ENCODE measurements around the gene RERE.

The RERE gene

DNA sequence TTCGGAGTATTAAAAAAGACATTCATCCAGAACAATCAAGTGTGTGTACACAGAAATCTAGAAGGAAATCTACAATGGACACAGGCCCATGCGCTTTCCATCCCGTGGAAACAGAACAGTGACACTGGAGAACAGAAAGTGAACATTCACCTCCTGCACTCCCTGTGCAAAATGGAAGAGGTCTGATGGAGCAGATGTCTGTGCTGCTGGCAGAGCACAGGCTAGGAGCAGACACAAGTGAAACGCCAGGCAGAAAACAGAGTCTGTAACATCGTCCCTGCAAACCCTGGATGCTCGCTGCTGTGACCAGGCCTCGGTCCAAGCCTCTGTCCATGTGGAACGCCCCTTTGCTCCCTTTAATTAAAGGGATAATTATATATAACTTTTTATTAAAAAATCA, 463.4 kb downstream of the RERE start:
- Histone ChIP-seq H3K27ac (ENCODE audit: insufficient read depth, low read depth, low read length, poor library complexity, severe bottlenecking) (no peak overlapping the region), H3K36me3 (ENCODE audit: control insufficient read depth, insufficient read depth, low read length) (peaks cover 39% of the 10 kb centered on the region), H3K4me1 (ENCODE audit: control insufficient read depth, insufficient read depth, low read length) (no peaks in the 10 kb centered on the region), H3K9me3 (ENCODE audit: control insufficient read depth, low read length) (no peaks in the 10 kb centered on the region), H3K4me3 (ENCODE audit: insufficient read depth, low read depth, low read length) (no peak overlapping the region), H3K27me3 (ENCODE audit: control insufficient read depth, insufficient read depth, low read length, poor library complexity, severe bottlenecking) (no peaks in the 10 kb centered on the region)
- WGBS, 2 experiments, result 96 to 98% methylated on average over 7 of the region's 8 CpGs

- Histone ChIP-seq H3K4me3 (ENCODE audit: insufficient read depth, low read depth, low read length) (no peak overlapping the region), H3K27ac (ENCODE audit: insufficient read depth, low read depth, low read length, poor library complexity, severe bottlenecking) (no peak overlapping the region), H3K9me3 (ENCODE audit: control insufficient read depth, low read length) (no peaks in the 10 kb centered on the region), H3K4me1 (ENCODE audit: control insufficient read depth, insufficient read depth, low read length) (no peaks in the 10 kb centered on the region), H3K27me3 (ENCODE audit: control insufficient read depth, insufficient read depth, low read length, poor library complexity, severe bottlenecking) (no peaks in the 10 kb centered on the region), H3K36me3 (ENCODE audit: control insufficient read depth, insufficient read depth, low read length) (peaks cover 31% of the 10 kb centered on the region)
- WGBS, 2 experiments, result 90 to 91% methylated on average over 21 of the region's 21 CpGs
Measured at GRCh38 chr1:8352886-8353785, 464.3 kb downstream of the RERE start.

- Histone ChIP-seq H3K4me1 (ENCODE audit: control insufficient read depth, insufficient read depth, low read length) (no peaks in the 10 kb centered on the region), H3K4me3 (ENCODE audit: insufficient read depth, low read depth, low read length) (no peak overlapping the region), H3K27ac (ENCODE audit: insufficient read depth, low read depth, low read length, poor library complexity, severe bottlenecking) (no peak overlapping the region), H3K36me3 (ENCODE audit: control insufficient read depth, insufficient read depth, low read length) (peaks cover 24% of the 10 kb centered on the region), H3K9me3 (ENCODE audit: control insufficient read depth, low read length) (no peaks in the 10 kb centered on the region), H3K27me3 (ENCODE audit: control insufficient read depth, insufficient read depth, low read length, poor library complexity, severe bottlenecking) (no peaks in the 10 kb centered on the region)
- WGBS, 2 experiments, result 91 to 95% methylated on average over 15 of the region's 15 CpGs
Measured at GRCh38 chr1:8352471-8352845, 465.0 kb downstream of the RERE start.

GRCh38 chr1:8351693-8352470, 465.6 kb downstream of the RERE start:
- no peak overlapping the region for H3K27ac ChIP-seq (ENCODE audit: insufficient read depth, low read depth, low read length, poor library complexity, severe bottlenecking)
- no peak overlapping the region for H3K4me3 ChIP-seq (ENCODE audit: insufficient read depth, low read depth, low read length)
- H3K4me1 ChIP-seq (ENCODE audit: control insufficient read depth, insufficient read depth, low read length), result no peaks in the 10 kb centered on the region
- no peaks in the 10 kb centered on the region for H3K27me3 ChIP-seq (ENCODE audit: control insufficient read depth, insufficient read depth, low read length, poor library complexity, severe bottlenecking)
- H3K36me3 ChIP-seq (ENCODE audit: control insufficient read depth, insufficient read depth, low read length), result peaks cover 22% of the 10 kb centered on the region
- WGBS, 2 experiments, result 78 to 84% methylated on average over 12 to 13 of the region's 13 CpGs
- no peaks in the 10 kb centered on the region for H3K9me3 ChIP-seq (ENCODE audit: control insufficient read depth, low read length)

- H3K27ac ChIP-seq (ENCODE audit: insufficient read depth, low read depth, low read length, poor library complexity, severe bottlenecking), result no peak overlapping the region
- WGBS, 2 experiments, result 92% methylated on average over 24 of the region's 24 CpGs
Measured at GRCh38 chr1:8350914-8351684, 466.3 kb downstream of the RERE start.

GRCh38 chr1:8349961-8350360, 467.5 kb downstream of the RERE start:
- WGBS, 2 experiments, result 92 to 93% methylated on average over 14 of the region's 14 CpGs
- H3K27me3 ChIP-seq (ENCODE audit: control insufficient read depth, insufficient read depth, low read length, poor library complexity, severe bottlenecking), result no peaks in the 10 kb centered on the region
- H3K9me3 ChIP-seq (ENCODE audit: control insufficient read depth, low read length), result no peaks in the 10 kb centered on the region
- H3K36me3 ChIP-seq (ENCODE audit: control insufficient read depth, insufficient read depth, low read length), result peaks cover 4% of the 10 kb centered on the region
- H3K4me3 ChIP-seq (ENCODE audit: insufficient read depth, low read depth, low read length), result no peak overlapping the region
- no peaks in the 10 kb centered on the region for H3K4me1 ChIP-seq (ENCODE audit: control insufficient read depth, insufficient read depth, low read length)
- H3K27ac ChIP-seq (ENCODE audit: insufficient read depth, low read depth, low read length, poor library complexity, severe bottlenecking), result no peak overlapping the region

More at GRCh38 chr1:8350914-8351684, 466.3 kb downstream of the RERE start:
- Histone ChIP-seq H3K27me3 (ENCODE audit: control insufficient read depth, insufficient read depth, low read length, poor library complexity, severe bottlenecking) (no peaks in the 10 kb centered on the region), H3K9me3 (ENCODE audit: control insufficient read depth, low read length) (no peaks in the 10 kb centered on the region), H3K4me3 (ENCODE audit: insufficient read depth, low read depth, low read length) (no peak overlapping the region), H3K4me1 (ENCODE audit: control insufficient read depth, insufficient read depth, low read length) (no peaks in the 10 kb centered on the region), H3K36me3 (ENCODE audit: control insufficient read depth, insufficient read depth, low read length) (peaks cover 14% of the 10 kb centered on the region)

DNA sequence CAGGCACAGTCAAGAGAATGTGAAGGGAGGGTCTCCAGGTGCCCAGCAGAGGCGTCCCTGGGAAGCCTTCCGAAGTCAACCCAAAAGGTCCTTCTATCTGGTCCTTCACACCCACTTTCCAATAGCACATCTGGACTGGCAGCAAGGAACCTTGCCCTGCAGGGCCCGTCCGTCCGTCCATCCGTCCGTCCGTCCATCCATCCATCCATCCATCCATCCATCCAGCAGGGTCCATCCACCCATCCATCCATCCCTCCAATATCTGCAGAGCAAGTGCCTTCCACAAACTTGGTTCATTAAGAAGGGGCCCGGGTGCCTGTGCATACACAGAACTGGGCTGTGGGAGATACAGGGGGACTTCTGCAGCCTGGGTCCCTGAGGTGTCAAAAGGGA, 468.0 kb downstream of the RERE start:
- H3K9me3 ChIP-seq (ENCODE audit: control insufficient read depth, low read length), result no peaks in the 10 kb centered on the region
- no peak overlapping the region for H3K27ac ChIP-seq (ENCODE audit: insufficient read depth, low read depth, low read length, poor library complexity, severe bottlenecking)
- WGBS, 2 experiments, result 91 to 92% methylated on average over 9 of the region's 9 CpGs

DNA sequence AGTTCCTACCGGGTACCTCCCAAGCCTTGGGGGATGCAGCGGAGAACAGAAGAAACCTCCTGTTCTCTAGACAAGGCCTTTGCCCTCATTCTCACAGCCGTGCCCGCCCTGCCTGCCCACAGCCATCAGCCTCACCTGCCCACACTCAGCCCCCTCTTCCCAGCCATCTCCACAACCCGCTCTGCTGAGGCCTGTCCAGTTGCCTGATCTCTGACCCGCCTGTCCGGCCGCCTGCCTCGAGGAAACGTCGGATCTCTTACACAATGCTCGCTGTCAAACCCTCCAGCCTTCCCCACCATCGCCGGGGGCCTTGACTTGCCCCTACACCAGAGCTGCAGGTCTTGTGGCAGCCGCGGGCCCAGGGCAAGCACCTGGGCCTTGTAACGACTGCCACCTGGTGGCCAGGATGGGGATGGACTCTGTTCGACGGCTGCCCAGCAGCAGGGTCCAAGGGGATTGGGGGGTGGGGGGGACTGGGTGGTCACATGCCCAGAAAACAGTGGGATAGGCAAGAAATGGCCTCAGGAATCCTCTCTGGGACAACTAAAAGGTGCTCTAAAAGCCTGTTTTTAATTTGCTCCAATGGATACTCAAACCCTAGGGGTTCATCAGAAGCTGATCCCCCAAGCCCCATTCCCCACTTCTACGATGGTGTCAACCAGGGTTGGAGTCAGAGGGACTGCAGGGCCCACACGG, 468.5 kb downstream of the RERE start:
- no peaks in the 10 kb centered on the region for H3K9me3 ChIP-seq (ENCODE audit: control insufficient read depth, low read length)
- no peak overlapping the region for H3K4me3 ChIP-seq (ENCODE audit: insufficient read depth, low read depth, low read length)
- no peak overlapping the region for H3K27ac ChIP-seq (ENCODE audit: insufficient read depth, low read depth, low read length, poor library complexity, severe bottlenecking)
- no peaks in the 10 kb centered on the region for H3K4me1 ChIP-seq (ENCODE audit: control insufficient read depth, insufficient read depth, low read length)
- H3K27me3 ChIP-seq (ENCODE audit: control insufficient read depth, insufficient read depth, low read length, poor library complexity, severe bottlenecking), result no peaks in the 10 kb centered on the region
- no peaks in the 10 kb centered on the region for H3K36me3 ChIP-seq (ENCODE audit: control insufficient read depth, insufficient read depth, low read length)
- 34 to 36% methylated on average over 21 of the region's 21 CpGs for WGBS, 2 experiments

More for the DNA sequence above, 468.0 kb downstream of the RERE start:
- Histone ChIP-seq H3K4me1 (ENCODE audit: control insufficient read depth, insufficient read depth, low read length) (no peaks in the 10 kb centered on the region), H3K27me3 (ENCODE audit: control insufficient read depth, insufficient read depth, low read length, poor library complexity, severe bottlenecking) (no peaks in the 10 kb centered on the region), H3K36me3 (ENCODE audit: control insufficient read depth, insufficient read depth, low read length) (no peaks in the 10 kb centered on the region), H3K4me3 (ENCODE audit: insufficient read depth, low read depth, low read length) (no peak overlapping the region)

GRCh38 chr1:8348047-8348776, 469.2 kb downstream of the RERE start:
- no peak overlapping the region for H3K4me3 ChIP-seq (ENCODE audit: insufficient read depth, low read depth, low read length)
- H3K27me3 ChIP-seq (ENCODE audit: control insufficient read depth, insufficient read depth, low read length, poor library complexity, severe bottlenecking), result no peaks in the 10 kb centered on the region
- H3K4me1 ChIP-seq (ENCODE audit: control insufficient read depth, insufficient read depth, low read length), result peaks cover 4% of the 10 kb centered on the region
- H3K36me3 ChIP-seq (ENCODE audit: control insufficient read depth, insufficient read depth, low read length), result no peaks in the 10 kb centered on the region
- H3K27ac ChIP-seq (ENCODE audit: insufficient read depth, low read depth, low read length, poor library complexity, severe bottlenecking), result no peak overlapping the region
- H3K9me3 ChIP-seq (ENCODE audit: control insufficient read depth, low read length), result no peaks in the 10 kb centered on the region
- 91 to 94% methylated on average over 21 of the region's 21 CpGs for WGBS, 2 experiments
